Stimulated activated CD8-positive, alpha-beta memory T cell treated with anti-CD3 and anti-CD28 coated beads, Interleukin-7, amount 100 ng/mL, for 4 hours (primary cell): ENCODE data around the gene C19orf44.
A peak's percentile ranks its signal among the peaks of the same experiment; 100 is the strongest.
"Not testable (repeated sequence)": the region's sequence is repeated elsewhere in the genome, so short reads cannot be mapped to it uniquely, and the experiment has no call there.

Experiments used
- DNase-seq, 2 donors: peaks; one replicate each; pipeline ENCODE4 v3.0.0-alpha.2; 2020; ENCODE audit warnings: low read depth in 2 of 2

The C19orf44 gene

GRCh38 chr19:16537111-16537510 is 40.9 kb downstream of the C19orf44 start:
- no peak for DNase-seq

DNA sequence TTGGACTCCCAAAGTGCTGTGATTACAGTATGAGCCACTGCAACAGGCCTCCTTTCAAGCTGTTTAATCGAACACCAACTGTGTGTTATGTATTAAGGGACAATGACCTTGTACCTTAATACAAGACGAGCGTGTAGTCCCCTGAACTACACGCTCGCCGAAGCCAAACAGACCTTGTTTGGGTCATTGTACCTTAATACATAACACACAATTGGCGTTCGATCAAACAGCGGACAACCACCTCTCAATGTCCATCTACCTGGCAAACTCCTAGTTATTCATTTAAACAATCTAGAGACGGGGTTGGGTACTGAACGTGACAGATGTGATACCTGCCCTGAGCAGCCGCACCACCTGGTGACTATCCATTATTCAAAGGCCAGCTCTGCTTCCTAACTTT is 44.8 kb downstream of the C19orf44 start:
- no peak for DNase-seq

DNA sequence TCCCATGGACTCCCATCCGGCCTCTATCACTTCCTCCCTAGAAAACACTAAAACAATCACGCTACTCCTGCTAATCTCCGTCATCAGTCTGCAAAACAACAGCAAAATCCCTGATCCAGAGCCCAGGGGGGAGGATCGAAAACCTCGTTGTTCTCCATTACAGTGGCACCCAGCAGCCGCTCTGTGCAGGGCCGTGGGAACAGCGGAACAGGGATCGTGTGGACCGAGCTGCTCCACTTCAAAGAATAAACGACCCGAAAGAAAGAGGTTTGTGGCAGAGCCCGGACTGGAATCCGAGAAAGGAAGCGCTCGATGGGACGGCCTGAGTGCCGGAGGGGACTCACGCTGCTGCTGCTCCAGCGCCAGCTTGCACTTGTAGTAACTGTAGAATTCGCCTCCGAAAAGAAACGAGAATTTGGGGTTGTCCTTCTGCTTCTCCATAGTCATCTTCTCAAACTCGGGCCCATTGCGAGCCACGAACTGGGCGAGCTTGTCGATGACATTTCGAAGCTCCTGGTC is 45.4 kb downstream of the C19orf44 start:
- no peak for DNase-seq

DNA sequence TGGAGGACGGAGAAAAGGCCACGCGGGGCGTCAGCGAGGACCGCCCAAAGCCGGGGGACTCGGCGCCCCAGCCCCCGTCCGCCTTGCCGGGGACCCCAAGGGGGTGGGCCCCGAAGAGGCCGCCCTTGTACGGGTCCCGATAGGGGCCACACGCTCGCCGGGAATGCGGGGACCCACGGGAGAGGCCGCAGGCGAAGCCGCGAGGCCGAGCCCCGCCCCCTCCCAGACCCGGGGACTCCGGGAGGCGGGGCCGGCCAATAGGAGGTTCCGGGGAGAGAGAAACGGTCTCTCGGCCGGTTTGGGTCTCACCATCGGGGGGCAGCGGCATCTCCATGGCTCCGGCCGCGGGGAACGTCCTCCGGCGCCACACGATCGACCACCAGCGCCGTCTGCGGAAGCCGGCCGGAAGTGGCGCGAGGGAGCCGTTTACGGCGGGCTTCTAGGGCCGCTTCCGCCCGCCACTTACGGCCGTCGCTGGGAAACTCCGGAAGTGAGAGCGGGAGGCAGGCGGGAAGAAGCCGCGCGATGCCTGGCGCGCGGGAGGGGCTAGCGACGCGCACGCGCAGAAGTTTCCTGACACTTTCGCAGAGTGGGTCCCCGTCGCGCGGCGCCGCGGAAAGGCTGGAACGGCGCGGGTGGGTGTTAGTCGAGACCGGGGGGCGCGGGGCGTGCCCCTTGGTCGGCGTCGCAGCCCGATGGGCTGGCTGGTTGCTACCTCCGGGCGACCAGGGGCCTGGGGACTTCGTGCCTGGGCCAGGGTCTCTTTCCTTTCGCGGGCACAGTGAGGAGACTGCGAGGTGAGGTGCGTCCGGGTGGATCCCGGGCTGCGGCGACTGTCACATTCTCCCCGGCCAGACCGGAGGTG is 46.1 kb downstream of the C19orf44 start, which contains the start of gene CHERP:
Gene CHERP, minus strand, starts transcription at position 393 of the 865 bp plus-strand sequence. Its CDS starts 59 bp downstream, at position 334.
- DNase-seq: peak; percentile 89 to 94

- DNase-seq: no peak
Observed at GRCh38 chr19:16542910-16543472, 46.8 kb downstream of the C19orf44 start.

- DNase-seq: not testable (repeated sequence)
Observed at GRCh38 chr19:16543734-16544133, 47.5 kb downstream of the C19orf44 start.

DNA sequence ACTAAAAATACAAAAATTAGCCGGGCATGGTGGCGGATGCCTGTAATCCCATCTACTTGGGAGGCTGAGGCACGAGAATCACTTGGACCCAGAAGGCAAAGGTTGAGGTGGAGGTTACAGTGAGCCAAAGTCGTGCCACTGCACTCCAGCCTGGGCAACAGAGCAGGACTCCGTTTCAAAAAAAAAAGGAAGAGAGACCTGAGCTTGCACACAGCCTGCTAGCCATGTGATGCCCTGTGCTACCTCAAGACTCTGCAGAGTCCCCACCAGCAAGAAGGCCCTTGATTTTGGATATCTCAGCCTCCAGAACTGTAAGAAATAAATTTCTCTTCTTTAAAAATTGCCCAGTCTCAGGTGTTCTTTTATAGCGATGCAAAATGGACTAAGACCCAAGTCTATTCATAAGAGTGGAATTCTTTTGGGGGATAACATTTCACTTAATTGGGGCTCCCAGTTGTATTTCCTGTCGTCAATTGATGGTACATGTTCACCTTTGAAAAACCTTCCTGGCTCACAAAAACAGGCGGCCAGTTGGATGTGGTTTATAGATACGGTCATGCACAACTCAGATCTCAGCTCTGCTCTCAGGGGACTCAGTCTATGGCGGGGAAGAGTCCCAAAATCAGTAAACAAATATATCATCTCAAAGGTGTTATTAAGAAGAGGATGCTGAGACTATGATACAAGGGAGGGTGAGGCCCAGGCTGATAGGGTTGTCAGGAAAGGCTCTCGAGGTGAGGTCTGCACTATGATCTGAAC is 48.5 kb downstream of the C19orf44 start:
- no peak for DNase-seq

GRCh38 chr19:16548956-16549355 is 52.8 kb downstream of the C19orf44 start:
- DNase-seq: no peak

GRCh38 chr19:16551902-16552301 is 55.7 kb downstream of the C19orf44 start:
- DNase-seq: not testable (repeated sequence)

DNA sequence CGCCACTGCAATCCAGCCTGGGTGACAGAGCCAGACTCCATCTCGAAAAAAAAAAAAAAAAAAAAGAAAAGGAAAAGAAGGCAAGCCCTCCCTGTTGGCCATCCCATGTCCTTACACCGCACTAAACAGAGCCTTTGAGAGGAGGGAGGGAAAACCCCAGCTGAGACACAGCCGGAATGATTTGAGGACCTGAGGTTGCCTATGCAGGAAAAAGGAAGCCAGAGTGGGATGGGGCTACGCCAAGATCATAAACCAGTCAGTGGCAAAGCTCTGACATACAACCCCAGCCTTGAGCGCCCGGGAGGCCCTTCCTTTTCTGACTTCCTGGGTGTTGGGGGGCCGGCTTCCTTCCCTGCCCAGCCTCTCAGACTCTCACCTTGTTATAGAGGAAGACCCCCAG is 58.6 kb downstream of the C19orf44 start:
- no peak for DNase-seq

DNA sequence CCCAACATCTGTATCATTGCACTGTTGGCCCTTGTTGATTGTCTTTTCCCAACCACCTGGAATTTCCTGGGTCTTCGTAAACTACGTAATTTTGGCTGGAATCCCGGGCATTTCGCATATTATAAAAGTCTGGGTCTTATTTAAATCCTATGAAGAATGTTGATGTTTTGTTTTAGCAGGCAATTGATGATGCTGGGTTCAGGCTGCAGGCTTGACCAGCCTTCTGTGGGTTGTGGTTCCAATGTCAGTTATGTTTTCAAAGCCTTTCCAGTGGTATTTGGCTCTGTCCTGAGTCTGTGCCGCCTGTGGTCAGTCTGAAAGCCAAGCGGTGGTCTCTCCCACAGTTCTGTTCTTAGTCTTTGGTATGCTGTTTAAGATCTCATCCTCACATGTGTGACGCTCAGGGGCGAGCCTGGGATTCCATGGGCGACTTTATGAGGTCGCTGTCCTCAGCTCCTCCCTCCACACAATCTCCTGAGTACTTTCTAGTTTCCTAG is 63.6 kb downstream of the C19orf44 start:
- DNase-seq: no peak

DNA sequence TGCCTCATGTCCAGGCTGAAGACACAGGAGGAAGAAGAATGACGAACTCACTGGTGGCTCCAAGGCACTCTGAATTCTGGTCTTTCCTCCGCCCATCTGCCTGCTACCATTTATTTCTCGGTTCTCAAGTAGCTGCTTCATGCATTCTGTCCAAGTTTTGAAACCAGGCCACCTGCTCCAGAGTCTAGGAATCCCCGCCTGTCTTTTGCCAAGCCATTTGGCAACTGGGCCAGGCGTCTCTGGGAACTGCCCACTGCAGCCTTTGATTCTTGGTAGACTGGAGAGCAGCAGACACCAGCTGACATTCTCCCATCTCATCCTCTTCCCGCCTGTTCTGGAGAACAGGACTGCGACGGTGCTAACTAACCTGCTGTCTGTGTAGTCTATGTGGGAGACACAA is 65.2 kb downstream of the C19orf44 start:
- DNase-seq: no peak

- no peak for DNase-seq
Observed at GRCh38 chr19:16562608-16563025, 66.4 kb downstream of the C19orf44 start.

DNA sequence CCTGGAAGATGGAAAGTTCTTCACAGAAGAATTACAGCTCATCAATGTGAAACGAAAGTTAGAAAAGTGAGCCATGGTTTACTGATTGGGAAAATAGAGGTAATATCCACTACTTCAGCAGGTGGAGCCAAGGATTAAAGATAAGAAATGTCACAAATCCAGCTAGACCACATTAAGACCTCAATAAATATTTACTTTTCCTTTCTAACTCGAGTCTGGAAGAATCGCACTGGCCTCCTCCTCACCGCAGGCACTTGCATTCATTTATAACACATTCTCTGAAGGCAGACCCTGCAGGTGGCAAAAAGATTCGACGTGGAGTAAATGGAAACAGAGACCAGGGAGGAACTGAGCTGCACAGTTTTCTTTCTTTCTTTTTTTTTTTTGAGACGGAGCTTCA is 68.6 kb downstream of the C19orf44 start:
- DNase-seq: no peak

DNA sequence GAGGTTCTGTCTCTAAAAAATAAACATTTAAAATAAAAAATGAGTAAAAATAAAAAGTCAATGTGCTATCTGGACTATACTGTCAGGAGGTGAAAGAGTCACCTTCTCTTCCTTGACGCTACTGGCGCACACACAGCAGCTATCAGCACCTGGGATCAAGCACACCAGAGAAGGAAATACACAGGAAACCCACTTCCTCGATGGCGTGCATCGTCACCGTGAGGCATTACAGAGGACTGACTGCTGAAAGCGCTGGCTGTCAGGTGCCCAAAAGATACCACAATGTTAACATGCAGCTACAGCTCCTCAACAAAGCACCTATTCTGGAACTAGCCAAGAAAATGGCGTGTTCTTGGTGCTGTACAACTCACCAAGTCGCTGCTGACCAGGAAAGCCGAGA is 70.0 kb downstream of the C19orf44 start:
- DNase-seq: peak; percentile 61 to 66

DNA sequence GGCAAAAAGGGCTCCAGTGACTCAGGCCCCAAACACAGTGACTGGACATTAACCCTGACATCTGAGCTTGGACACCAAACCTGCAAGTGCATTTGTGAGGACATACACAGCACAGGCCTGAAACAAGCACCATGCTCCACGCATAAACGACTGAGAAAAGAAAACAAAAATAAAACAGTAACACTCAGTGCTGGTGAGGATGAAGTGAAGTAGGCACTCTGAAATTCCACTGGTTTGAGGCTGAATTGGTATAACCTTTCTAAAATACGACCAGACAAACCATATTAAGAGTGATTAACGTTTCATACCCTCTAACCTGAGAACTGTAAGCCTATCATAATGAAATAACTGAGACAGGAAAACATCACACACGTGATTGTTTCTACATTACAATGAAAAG is 70.5 kb downstream of the C19orf44 start:
- DNase-seq: no peak

DNA sequence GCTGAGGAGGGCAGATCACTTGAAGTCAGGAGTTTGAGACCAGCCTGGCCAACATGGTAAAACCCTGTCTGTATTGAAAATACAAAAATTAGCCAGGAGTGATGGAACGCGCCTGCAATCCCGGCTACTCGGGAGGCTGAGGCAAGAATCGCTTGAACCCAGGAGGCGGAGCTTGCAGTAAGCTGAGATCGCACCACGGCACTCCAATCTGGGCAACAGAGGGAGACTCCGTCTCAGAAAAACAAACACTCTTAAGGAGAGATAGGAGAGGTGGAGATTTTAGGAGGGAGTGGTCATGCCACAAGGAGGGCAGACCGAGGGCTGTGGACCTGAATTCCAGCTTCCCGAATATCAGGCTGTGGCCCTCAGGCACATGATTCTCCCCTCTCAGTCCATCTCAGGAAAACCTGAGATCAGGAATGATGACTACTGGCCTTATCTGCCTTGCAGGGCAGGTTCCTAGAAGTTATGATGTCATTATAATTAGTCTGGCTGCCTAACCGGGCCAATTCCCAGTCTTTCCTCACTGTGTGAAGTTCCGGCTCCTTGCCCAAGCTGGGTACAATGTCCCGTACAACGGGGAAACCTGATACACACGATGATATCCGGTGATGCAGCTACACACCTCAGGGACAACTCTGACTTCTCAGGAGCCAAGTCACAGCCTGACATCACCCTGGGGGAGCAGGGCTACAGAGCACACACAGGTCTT is 73.6 kb downstream of the C19orf44 start:
- no peak for DNase-seq
